Glutamatergic neuron (in vitro differentiated cells): Measurements from ENCODE around the gene SQOR. TPM values are rescaled to one million over a fixed set of nuclear protein-coding genes. Genes with fewer than 3 reads are reported as not detected.

Experiments
- DNase-seq: peaks from one replicate; pipeline ENCODE4 v3.0.0; 2022
- H3K27ac Mint-ChIP-seq: one replicate; pipeline ENCODE4 v1.8.0; 2020; ENCODE audit warnings: mild to moderate bottlenecking, mixed read lengths, inconsistent platforms; ENCODE audit not compliant: unreplicated experiment
- H3K27me3 Mint-ChIP-seq: one replicate; pipeline ENCODE4 v1.8.0; 2020; ENCODE audit warnings: mild to moderate bottlenecking, moderate library complexity, mixed read lengths, inconsistent platforms; ENCODE audit not compliant: unreplicated experiment
- H3K36me3 Mint-ChIP-seq: one replicate; pipeline ENCODE4 v1.8.0; 2020; ENCODE audit warnings: mild to moderate bottlenecking, mixed read lengths, inconsistent platforms; ENCODE audit not compliant: unreplicated experiment
- H3K4me1 Mint-ChIP-seq: one replicate; pipeline ENCODE4 v1.8.0; 2020; ENCODE audit warnings: mild to moderate bottlenecking, low read depth, mixed read lengths, inconsistent platforms; ENCODE audit not compliant: unreplicated experiment
- H3K4me3 Mint-ChIP-seq: one replicate; pipeline ENCODE4 v1.8.0; 2020; ENCODE audit warnings: mild to moderate bottlenecking, mixed read lengths, inconsistent platforms; ENCODE audit not compliant: unreplicated experiment
- H3K9me3 Mint-ChIP-seq: one replicate; pipeline ENCODE4 v1.8.0; 2020; ENCODE audit warnings: mild to moderate bottlenecking, moderate library complexity, mixed read lengths, inconsistent platforms; ENCODE audit not compliant: unreplicated experiment
- total RNA-seq: library from RNA; stranded (reverse); fragmentation: NEBNext Ultra II Directional; extraction: Animal tissue kit (Norgen Biotek cat#: 25700); gene quantifications from one replicate; pipeline ENCODE4 v1.2.1, GENCODE V29; 2021; ENCODE audit not compliant: unreplicated experiment
- TF ChIP-seq, protein P1 (sequence below): fragments of 200-600 bp; sonication (generic); IDR thresholded peaks from one replicate; pipeline ENCODE4 v1.5.0; 2021; ENCODE audit not compliant: partially characterized antibody, unreplicated experiment

The SQOR gene
- total RNA-seq, 1 donor from 2014 or later = not detected

DNA sequence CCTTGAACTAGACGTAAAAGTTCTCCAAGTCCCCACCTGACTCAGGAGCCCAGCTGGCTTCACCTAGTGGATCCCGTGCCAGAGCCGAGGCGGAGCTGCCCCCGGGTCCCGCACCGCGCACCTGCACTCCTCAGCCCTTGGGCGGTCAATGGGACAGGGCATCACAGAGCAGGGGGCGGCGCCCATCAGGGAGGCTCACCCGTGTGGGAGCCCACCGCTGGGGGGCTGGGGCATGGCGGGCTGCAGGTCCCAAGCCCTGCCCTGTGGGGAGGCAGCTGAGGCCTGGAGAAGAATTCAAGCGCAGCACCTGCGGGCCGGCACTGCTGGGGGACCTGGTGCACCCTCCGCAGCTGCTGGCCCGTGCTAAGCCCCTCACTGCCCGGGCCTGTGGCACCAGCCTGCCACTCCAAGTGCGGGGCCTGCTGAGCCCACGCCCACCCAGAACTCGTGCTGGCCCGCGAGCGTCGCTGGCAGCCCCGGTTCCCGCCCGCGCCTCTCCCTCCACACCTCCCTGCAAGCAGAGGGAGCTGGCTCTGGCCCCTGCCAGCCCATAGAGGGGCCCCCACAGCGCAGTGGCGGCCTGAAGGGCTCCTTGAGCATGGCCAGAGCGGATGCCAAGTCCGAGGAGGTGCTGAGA, 16.2 kb downstream of the SQOR start:
- H3K4me1 Mint-ChIP-seq = no peaks in the 10 kb centered on the region
- DNase-seq = no peak
- TF ChIP-seq, protein P1, sequence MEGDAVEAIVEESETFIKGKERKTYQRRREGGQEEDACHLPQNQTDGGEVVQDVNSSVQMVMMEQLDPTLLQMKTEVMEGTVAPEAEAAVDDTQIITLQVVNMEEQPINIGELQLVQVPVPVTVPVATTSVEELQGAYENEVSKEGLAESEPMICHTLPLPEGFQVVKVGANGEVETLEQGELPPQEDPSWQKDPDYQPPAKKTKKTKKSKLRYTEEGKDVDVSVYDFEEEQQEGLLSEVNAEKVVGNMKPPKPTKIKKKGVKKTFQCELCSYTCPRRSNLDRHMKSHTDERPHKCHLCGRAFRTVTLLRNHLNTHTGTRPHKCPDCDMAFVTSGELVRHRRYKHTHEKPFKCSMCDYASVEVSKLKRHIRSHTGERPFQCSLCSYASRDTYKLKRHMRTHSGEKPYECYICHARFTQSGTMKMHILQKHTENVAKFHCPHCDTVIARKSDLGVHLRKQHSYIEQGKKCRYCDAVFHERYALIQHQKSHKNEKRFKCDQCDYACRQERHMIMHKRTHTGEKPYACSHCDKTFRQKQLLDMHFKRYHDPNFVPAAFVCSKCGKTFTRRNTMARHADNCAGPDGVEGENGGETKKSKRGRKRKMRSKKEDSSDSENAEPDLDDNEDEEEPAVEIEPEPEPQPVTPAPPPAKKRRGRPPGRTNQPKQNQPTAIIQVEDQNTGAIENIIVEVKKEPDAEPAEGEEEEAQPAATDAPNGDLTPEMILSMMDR = no peak
- no peak overlapping the region for H3K4me3 Mint-ChIP-seq
- peaks cover 2% of the 10 kb centered on the region for H3K9me3 Mint-ChIP-seq
- no peak overlapping the region for H3K27ac Mint-ChIP-seq
- no peaks in the 10 kb centered on the region for H3K36me3 Mint-ChIP-seq
- peaks cover 2% of the 10 kb centered on the region for H3K27me3 Mint-ChIP-seq

DNA sequence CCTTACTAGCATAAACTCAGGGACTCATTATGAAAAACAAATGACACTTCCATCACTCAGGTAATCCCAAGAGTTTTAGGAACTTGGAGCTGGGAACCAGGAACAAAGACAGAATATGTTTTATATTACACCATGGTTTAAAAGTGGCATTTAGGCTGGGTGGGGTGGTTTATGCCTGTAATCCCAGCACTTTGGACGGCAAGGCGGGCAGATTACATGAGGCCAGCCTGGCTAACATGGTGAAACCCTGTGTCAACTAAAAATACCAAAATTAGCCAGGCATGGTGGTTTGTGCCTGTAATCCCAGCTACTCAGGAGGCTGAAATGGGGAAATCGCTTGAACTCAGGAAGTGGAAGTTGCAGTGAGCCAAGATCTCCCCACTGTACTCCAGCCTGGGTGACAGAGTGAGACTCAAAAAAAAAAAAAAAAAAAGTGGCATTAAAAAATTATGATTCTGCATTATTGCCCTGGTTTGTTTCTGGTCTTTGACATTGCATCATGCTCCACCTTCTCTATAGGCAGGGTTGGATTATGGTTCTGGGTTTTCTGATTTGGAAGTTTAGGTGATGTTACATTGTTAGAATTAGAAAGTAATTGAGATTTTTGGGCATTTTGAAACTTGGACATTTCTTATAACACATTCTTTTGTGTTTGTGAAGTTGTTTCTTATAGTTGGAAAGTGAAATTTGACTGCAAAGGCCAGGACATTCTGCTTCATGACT, 19.0 kb downstream of the SQOR start:
- no peak overlapping the region for H3K27ac Mint-ChIP-seq
- no peaks in the 10 kb centered on the region for H3K27me3 Mint-ChIP-seq
- no peaks in the 10 kb centered on the region for H3K36me3 Mint-ChIP-seq
- H3K4me3 Mint-ChIP-seq = no peak overlapping the region
- TF ChIP-seq, protein P1 = no peak
- no peaks in the 10 kb centered on the region for H3K9me3 Mint-ChIP-seq
- peaks cover 2% of the 10 kb centered on the region for H3K4me1 Mint-ChIP-seq
- no peak for DNase-seq

DNA sequence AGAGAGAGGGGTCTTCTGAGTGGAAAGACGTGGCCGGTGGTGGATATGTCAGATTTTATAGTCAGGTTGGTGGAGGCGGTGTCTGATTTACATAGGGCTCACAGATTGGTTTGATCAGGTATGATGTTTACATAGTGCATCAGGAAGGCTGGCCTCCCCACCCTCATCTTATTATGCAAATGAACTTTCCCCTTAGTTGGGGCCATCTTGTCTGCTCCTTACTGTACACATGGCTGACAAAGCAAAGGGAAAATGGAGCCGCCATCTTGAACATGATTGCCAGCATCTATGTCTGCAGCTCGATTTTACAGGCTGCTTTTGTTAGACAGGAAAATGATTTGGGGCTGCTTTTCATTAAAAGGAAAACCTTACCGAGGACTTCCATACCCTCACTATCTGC, 19.9 kb downstream of the SQOR start:
- Mint-ChIP-seq H3K9me3 (peaks cover 2% of the 10 kb centered on the region), H3K27me3 (peaks cover 3% of the 10 kb centered on the region), H3K27ac (no peak overlapping the region), H3K4me3 (no peak overlapping the region), H3K36me3 (no peaks in the 10 kb centered on the region), H3K4me1 (peaks cover 2% of the 10 kb centered on the region)
- no peak for DNase-seq
- TF ChIP-seq, protein P1 = no peak

DNA sequence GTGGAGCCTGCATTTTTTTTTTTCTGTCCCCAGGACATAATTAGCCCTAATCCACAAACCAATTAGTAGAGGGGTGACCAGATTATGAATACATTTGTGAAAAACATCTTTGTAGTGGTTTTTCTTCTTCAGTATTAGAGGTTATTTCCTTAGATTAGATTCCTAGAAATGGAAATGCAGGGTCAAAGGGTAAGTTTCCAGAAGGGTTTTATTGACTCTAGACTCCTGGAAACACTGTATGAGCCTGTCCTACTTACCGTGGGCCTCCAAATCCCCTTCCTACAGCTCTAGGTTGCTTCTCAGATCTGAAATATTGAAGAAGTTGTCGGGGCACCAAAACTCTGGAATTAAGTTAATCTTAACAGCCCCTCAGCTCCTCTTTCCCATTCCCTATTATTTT, 22.4 kb downstream of the SQOR start:
- Mint-ChIP-seq H3K9me3 (peaks cover 3% of the 10 kb centered on the region), H3K27me3 (peaks cover 3% of the 10 kb centered on the region)
- no peak for DNase-seq

More for the DNA sequence above, 22.4 kb downstream of the SQOR start:
- H3K4me1 Mint-ChIP-seq = peaks cover 2% of the 10 kb centered on the region
- TF ChIP-seq, protein P1 = no peak
- H3K27ac Mint-ChIP-seq = no peak overlapping the region
- H3K36me3 Mint-ChIP-seq = no peaks in the 10 kb centered on the region
- H3K4me3 Mint-ChIP-seq = no peak overlapping the region
